GM23338 (cell line): ENCODE measurements around the gene TNFRSF4. TPM values are rescaled to one million over a fixed set of nuclear protein-coding genes. Genes with fewer than 3 reads are reported as not detected.

Source experiments
- ATAC-seq: fragments of 200-7000 bp; cut with Tn5 transposase; 3 replicates; pipeline ENCODE4 v1.9.1; 2020
- DNase-seq: peaks from one replicate; pipeline ENCODE4 v3.0.0-alpha.2; 2015; ENCODE audit warnings: low spot score
- H2AFZ ChIP-seq: fragments of 200-600 bp; sonication (generic); 2 replicates; pipeline ENCODE4 v1.8.0; 2016; ENCODE audit warnings: antibody characterized with exemption, mild to moderate bottlenecking, moderate library complexity
- H3F3A ChIP-seq: fragments of 200-600 bp; sonication (generic); replicated peaks from 2 replicates; pipeline ENCODE4 v1.8.0; 2017; ENCODE audit warnings: antibody characterized with exemption, mixed run types, low read depth
- H3K27ac ChIP-seq: fragments of 200-600 bp; sonication (generic); 2 replicates; pipeline ENCODE4 v1.6.1; 2016; ENCODE audit warnings: low read depth
- H3K27me3 ChIP-seq: fragments of 200-600 bp; sonication (generic); 2 replicates; pipeline ENCODE4 v1.8.0; 2016; ENCODE audit warnings: mild to moderate bottlenecking, mixed run types, moderate library complexity; ENCODE audit not compliant: insufficient read depth
- H3K36me3 ChIP-seq: fragments of 200-600 bp; sonication (generic); 2 replicates; pipeline ENCODE4 v1.8.0; 2016; ENCODE audit warnings: mild to moderate bottlenecking; ENCODE audit not compliant: insufficient read depth
- H3K4me1 ChIP-seq: fragments of 200-600 bp; sonication (generic); 2 replicates; pipeline ENCODE4 v1.8.0; 2016; ENCODE audit warnings: mild to moderate bottlenecking, moderate library complexity; ENCODE audit not compliant: insufficient read depth
- H3K4me2 ChIP-seq: fragments of 200-600 bp; sonication (generic); 2 replicates; pipeline ENCODE4 v1.7.1; 2017; ENCODE audit warnings: mixed run types
- H3K4me3 ChIP-seq: fragments of 200-600 bp; sonication (generic); 2 replicates; pipeline ENCODE4 v1.6.1; 2016; ENCODE audit warnings: mixed run types
- H3K79me2 ChIP-seq: fragments of 200-600 bp; sonication (generic); replicated peaks from 2 replicates; pipeline ENCODE4 v1.8.0; 2017; ENCODE audit warnings: mild to moderate bottlenecking; ENCODE audit not compliant: insufficient read depth
- H3K9me2 ChIP-seq: fragments of 200-600 bp; sonication (generic); 2 replicates; pipeline ENCODE4 v1.8.0; 2017; ENCODE audit not compliant: insufficient read depth
- H4K20me1 ChIP-seq: fragments of 200-600 bp; sonication (generic); replicated peaks from 2 replicates; pipeline ENCODE4 v1.8.0; 2017; ENCODE audit warnings: mild to moderate bottlenecking; ENCODE audit not compliant: insufficient read depth
- H3K27ac Mint-ChIP-seq: 2 replicates; pipeline ENCODE4 v1.8.0; 2020; ENCODE audit warnings: inconsistent platforms, mild to moderate bottlenecking, moderate library complexity, mixed read lengths
- H3K27me3 Mint-ChIP-seq: 3 replicates; pipeline ENCODE4 v1.8.0; 2022; ENCODE audit warnings: low read depth, mild to moderate bottlenecking, moderate library complexity, mixed read lengths, inconsistent platforms; ENCODE audit not compliant: insufficient read depth, poor library complexity
- H3K36me3 Mint-ChIP-seq: 3 replicates; pipeline ENCODE4 v1.8.0; 2021; ENCODE audit warnings: low read depth, mild to moderate bottlenecking, inconsistent platforms, moderate library complexity, mixed read lengths
- H3K4me1 Mint-ChIP-seq: 3 replicates; pipeline ENCODE4 v1.8.0; 2020; ENCODE audit warnings: mild to moderate bottlenecking, inconsistent platforms, mixed read lengths
- H3K4me3 Mint-ChIP-seq: 3 replicates; pipeline ENCODE4 v1.8.0; 2021; ENCODE audit warnings: moderate library complexity, mild to moderate bottlenecking, inconsistent platforms, mixed read lengths
- H3K9me3 Mint-ChIP-seq: 3 replicates; pipeline ENCODE4 v1.8.0; 2020; ENCODE audit warnings: moderate library complexity, mild to moderate bottlenecking, inconsistent platforms, mixed read lengths
- CREB1 ChIP-seq: fragments of 250-450 bp; sonication (Bioruptor Pico); IDR thresholded peaks from 2 replicates; pipeline ENCODE4 v1.5.0; 2020; ENCODE audit warnings: low read depth, mild to moderate bottlenecking, moderate library complexity
- CTCF ChIP-seq, 2 experiments: fragments of 200-600 bp in 1 of 2; sonication (generic) in 1 of 2; conservative IDR thresholded peaks; 2 replicates each; pipeline versions ENCODE4 v1.5.1 to v1.6.1; 2016 to 2017; ENCODE audit warnings: antibody characterized with exemption in 2 of 2, low read depth in 2 of 2, mild to moderate bottlenecking in 2 of 2, moderate library complexity in 1 of 2
- ETS1 ChIP-seq: IDR thresholded peaks from 2 replicates; pipeline ENCODE4 v1.6.1; 2016; ENCODE audit warnings: antibody characterized with exemption
- EZH2 ChIP-seq: fragments of 200-600 bp; sonication (generic); IDR thresholded peaks from one replicate; pipeline ENCODE4 v1.8.0; 2017; ENCODE audit warnings: antibody characterized with exemption, mild to moderate bottlenecking, low read depth; ENCODE audit not compliant: unreplicated experiment
- EZH2phosphoT487 ChIP-seq: fragments of 200-600 bp; sonication (generic); IDR thresholded peaks from one replicate; pipeline ENCODE4 v1.8.1; 2018; ENCODE audit warnings: antibody characterized with exemption; ENCODE audit not compliant: unreplicated experiment
- JUNB ChIP-seq: IDR thresholded peaks from one replicate; pipeline ENCODE4 v1.6.1; 2016; ENCODE audit warnings: antibody characterized with exemption; ENCODE audit not compliant: unreplicated experiment
- NANOG ChIP-seq: IDR thresholded peaks from 2 replicates; pipeline ENCODE4 v1.6.1; 2016; ENCODE audit warnings: antibody characterized with exemption, borderline replicate concordance
- POLR2AphosphoS5 ChIP-seq: IDR thresholded peaks from 2 replicates; pipeline ENCODE4 v1.6.1; 2016; ENCODE audit warnings: antibody characterized with exemption, low read depth
- REST ChIP-seq: IDR thresholded peaks from one replicate; pipeline ENCODE4 v1.6.1; 2018; ENCODE audit warnings: antibody characterized with exemption; ENCODE audit not compliant: unreplicated experiment
- STAT1 ChIP-seq: IDR thresholded peaks from one replicate; pipeline ENCODE4 v1.6.1; 2016; ENCODE audit warnings: antibody characterized with exemption; ENCODE audit not compliant: unreplicated experiment
- ZNF114 ChIP-seq: fragments of 250-450 bp; sonication (Bioruptor Pico); IDR thresholded peaks from 2 replicates; pipeline ENCODE4 v1.5.0; 2020; ENCODE audit warnings: mild to moderate bottlenecking, moderate library complexity
- ZNF331 ChIP-seq: fragments of 250-450 bp; sonication (Bioruptor Pico); IDR thresholded peaks from 2 replicates; pipeline ENCODE4 v1.5.0; 2020; ENCODE audit warnings: low read depth, mild to moderate bottlenecking, moderate library complexity
- ZNF462 ChIP-seq: fragments of 250-450 bp; sonication (Bioruptor Pico); IDR thresholded peaks from 2 replicates; pipeline ENCODE4 v1.5.0; 2020; ENCODE audit warnings: mild to moderate bottlenecking, moderate library complexity
- polyA plus RNA-seq: library from polyadenylated mRNA; unstranded; fragments of >200 nt; fragmentation: Nextera tagmentation; extraction: Ambion mirVana; gene quantifications from 2 replicates; pipeline ENCODE4 v1.2.1, GENCODE V29; 2016
- total RNA-seq: library from RNA; depleted of rRNA; stranded (reverse); fragments of >200 nt; shearing (Covaris generic); gene quantifications from 2 replicates; pipeline ENCODE4 v1.2.3, GENCODE V29; 2014

The TNFRSF4 gene
- total and polyA plus RNA-seq, 2 experiments from 2014 or later, result not detected

GRCh38 chr1:1228596-1229321 is 14.8 kb upstream of the TNFRSF4 start:
- peaks cover 12% of the 10 kb centered on the region for H3K4me1 Mint-ChIP-seq
- no peaks in the 10 kb centered on the region for H3K9me2 ChIP-seq
- no peaks in the 10 kb centered on the region for H3K27me3 ChIP-seq
- H3K9me3 Mint-ChIP-seq, result peaks cover 5% of the 10 kb centered on the region
- DNase-seq, result no peak
- TF ChIP-seq ZNF331 (CRISPR knock-in tag) (no peak), POLR2AphosphoS5 (no peak), EZH2phosphoT487 (no peak), STAT1 (no peak), CREB1 (no peak), NANOG (no peak), ETS1 (no peak), REST (no peak), JUNB (no peak), EZH2 (no peak), CTCF (conservative IDR thresholded peaks at IDR 0.05; ENCODE audit: low read depth in 2 of 2) (no peak), ZNF114 (no peak), ZNF462 (no peak)
- H3K36me3 ChIP-seq, result no peaks in the 10 kb centered on the region
- H3F3A ChIP-seq, result peaks cover 8% of the 10 kb centered on the region; the same call in 1 of the 2 replicates
- H3K4me2 ChIP-seq, result no peak overlapping the region
- H3K79me2 ChIP-seq, result peaks cover 35% of the 10 kb centered on the region
- no peak overlapping the region for H3K4me3 ChIP-seq
- no peak overlapping the region for H3K27ac Mint-ChIP-seq
- H3K4me1 ChIP-seq, result peaks cover 6% of the 10 kb centered on the region
- H3K4me3 Mint-ChIP-seq, result no peak overlapping the region
- H3K27ac ChIP-seq, result no peak overlapping the region
- peaks cover 24% of the 10 kb centered on the region for H3K36me3 Mint-ChIP-seq
- peaks cover 14% of the 10 kb centered on the region for H3K27me3 Mint-ChIP-seq
- H4K20me1 ChIP-seq, result peaks cover 8% of the 10 kb centered on the region
- no peak overlapping the region for H2AFZ ChIP-seq
- ATAC-seq, result no peak
